Measurements from ENCODE around the gene ZSWIM6.

Gene ZSWIM6

GRCh38 chr5:61519728-61520277 is 187.7 kb downstream of the ZSWIM6 start:
- no peak for TF ChIP-seq CTCF (IDR thresholded peaks at IDR 0.05)

- no peak for TF ChIP-seq CTCF (IDR thresholded peaks at IDR 0.05)
Observed at GRCh38 chr5:61523073-61523472, 191.0 kb downstream of the ZSWIM6 start.

- TF ChIP-seq CTCF (IDR thresholded peaks at IDR 0.05): no peak
Observed at GRCh38 chr5:61523997-61524396, 191.9 kb downstream of the ZSWIM6 start.

- TF ChIP-seq CTCF (IDR thresholded peaks at IDR 0.05): no peak
Observed at GRCh38 chr5:61525512-61526206, 193.6 kb downstream of the ZSWIM6 start.

- TF ChIP-seq CTCF (IDR thresholded peaks at IDR 0.05): no peak
Observed at GRCh38 chr5:61526207-61526519, 194.1 kb downstream of the ZSWIM6 start.

GRCh38 chr5:61532983-61533382 is 200.9 kb downstream of the ZSWIM6 start:
- no peak for TF ChIP-seq CTCF (IDR thresholded peaks at IDR 0.05)

GRCh38 chr5:61534481-61535267 is 202.6 kb downstream of the ZSWIM6 start:
- TF ChIP-seq CTCF (IDR thresholded peaks at IDR 0.05): no peak
